ENCODE data around the gene TSSK2. TPM values are rescaled to one million over a fixed set of nuclear protein-coding genes. Genes with fewer than 3 reads are reported as not detected.

The TSSK2 gene
- total and polyA plus RNA-seq, 2 of the 8 experiments (the other 6 are each of a cell fraction or from before 2014, with no cell fraction given), result not detected

DNA sequence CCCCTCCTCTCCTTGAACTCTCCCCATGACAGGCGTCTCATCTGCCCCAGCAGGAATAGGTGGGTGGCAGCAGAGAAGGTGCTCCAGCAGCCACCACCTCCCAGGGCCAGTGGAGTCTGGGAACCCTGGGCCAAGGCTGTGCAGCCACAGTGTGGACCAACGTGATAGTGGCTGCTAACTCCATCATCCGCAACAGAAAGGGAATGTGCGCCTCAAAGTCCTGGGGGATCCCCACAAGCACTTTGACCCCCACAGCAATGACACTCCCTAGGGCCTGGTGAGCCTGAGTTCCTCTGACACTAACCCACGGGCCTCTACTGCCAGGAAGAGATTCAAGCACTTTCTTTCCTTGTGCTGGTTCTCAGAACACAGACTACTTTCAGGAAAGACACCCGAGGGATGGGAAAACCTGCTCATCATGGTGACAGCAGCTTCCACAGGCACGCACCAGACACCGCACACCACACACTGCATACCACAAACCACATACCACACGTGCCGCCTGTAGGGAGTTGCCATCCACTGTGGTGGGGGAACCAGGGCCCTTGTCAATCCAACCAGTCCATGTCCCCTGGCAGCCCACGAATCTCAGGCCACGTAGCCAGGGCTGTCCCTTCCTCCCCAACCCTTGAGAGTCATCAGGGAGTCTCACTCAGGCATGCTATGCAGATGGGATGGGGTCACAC, 50.8 kb downstream of the TSSK2 start:
- Histone ChIP-seq H3K4ac (replicated peaks; ENCODE audit: insufficient read length, low read depth, low read length) (no peak overlapping the region), H3K79me2 (ENCODE audit: control insufficient read depth in 1 of 2, insufficient read depth in 2 of 2, low read length in 2 of 2) (peaks cover 0 to 5% of the 10 kb centered on the region in 2 experiments; a peak in 1 of 4 replicates), H3K56ac (replicated peaks; ENCODE audit: insufficient read length, low read depth, low read length) (no peak overlapping the region), H3K23ac (ENCODE audit: insufficient read length) (no peak overlapping the region), H2BK15ac (ENCODE audit: low read length) (no peak overlapping the region), H4K8ac (ENCODE audit: extremely low read depth, insufficient read depth, low read length) (no peak overlapping the region; the same call in 1 of the 2 replicates), H4K91ac (replicated peaks; ENCODE audit: insufficient read length, low read length) (no peak overlapping the region), H2BK120ac (replicated peaks; ENCODE audit: low read depth, low read length) (no peak overlapping the region), H3K4me1 (replicated peaks in 1 of 4; ENCODE audit: control insufficient read depth in 3 of 4, insufficient read depth in 4 of 4, low read length in 3 of 4) (peaks cover 0 to 9% (median 3%) of the 10 kb centered on the region in 4 experiments; a peak in 4 of 7 replicates), H3K4me3 (ENCODE audit: extremely low read depth in 1 of 4, insufficient read depth in 2 of 4, low read depth in 3 of 4, low read length in 4 of 4) (no peak overlapping the region), H3K23me2 (ENCODE audit: low read depth, low read length) (peaks cover 7% of the 10 kb centered on the region; the same call in 1 of the 2 replicates), H4K5ac (ENCODE audit: insufficient read length, low read depth, low read length) (no peak overlapping the region), H3K79me1 (ENCODE audit: low read depth, low read length) (no peaks in the 10 kb centered on the region), H3K36me3 (ENCODE audit: control insufficient read depth in 2 of 4, insufficient read depth in 4 of 4, low read length in 3 of 4) (peaks cover 0 to 1% (median 0%) of the 10 kb centered on the region in 4 experiments; a peak in 1 of 8 replicates), H3K9ac (replicated peaks in 1 of 4; ENCODE audit: extremely low read depth in 1 of 4, low read depth in 3 of 4, low read length in 3 of 4) (no peak overlapping the region), H3K27ac (ENCODE audit: low read depth, low read length) (no peak overlapping the region), H2BK20ac (ENCODE audit: low read length) (no peak overlapping the region), H3K18ac (ENCODE audit: extremely low read depth, low read length) (no peak overlapping the region), H2AFZ (ENCODE audit: low read length) (no peak overlapping the region), H3K9me3 (ENCODE audit: insufficient read depth in 2 of 2, low read depth in 1 of 2, low read length in 1 of 2) (no peaks in the 10 kb centered on the region), H2BK12ac (ENCODE audit: low read depth, low read length) (no peak overlapping the region), H3K4me2 (ENCODE audit: insufficient read depth in 1 of 2, low read depth in 2 of 2, low read length in 2 of 2) (no peak overlapping the region), H4K20me1 (replicated peaks in 1 of 2; ENCODE audit: control insufficient read depth in 1 of 2, insufficient read depth in 2 of 2, low read length in 2 of 2) (peaks cover 0 to 6% of the 10 kb centered on the region in 2 experiments), H2BK5ac (ENCODE audit: low read depth, low read length) (no peak overlapping the region), H2AK5ac (ENCODE audit: low read depth, low read length) (no peak overlapping the region), H3K14ac (ENCODE audit: insufficient read length) (no peak overlapping the region), H3K27me3 (replicated peaks in 1 of 4; ENCODE audit: control insufficient read depth in 3 of 4, extremely low read depth in 1 of 4, insufficient read depth in 3 of 4, low read length in 3 of 4) (no peaks in the 10 kb centered on the region)
- DNase-seq (ENCODE audit: low read depth in 1 of 2, low spot score in 2 of 2), result no peak
- no peak for FAIRE-seq
- 88% methylated on average over 12 of the region's 12 CpGs; no CpG with 5 or more reads in 1 of the 2 experiments for WGBS, 2 experiments (ENCODE audit: extremely low coverage in 1 of 2, insufficient coverage in 1 of 2, insufficient read length in 1 of 2, insufficient replicate concordance in 2 of 2, low coverage in 1 of 2, low lambda C conversion rate in 2 of 2, missing lambda C conversion rate in 1 of 2)
- ChIA-PET POLR2A (ENCODE audit: partially characterized antibody) (interaction anchor here (3.5 kb wide), 1 partner anchor 8 kb away, joined by 15 read pairs; no protein-coding TSS in a partner anchor), CTCF (ENCODE audit: partially characterized antibody) (interaction anchor here (0.6 to 3.3 kb wide), 5 partner anchors 8 to 292 kb away, joined by 3 to 8 read pairs (median 4); no protein-coding TSS in a partner anchor)
- TF ChIP-seq CBX5 (IDR thresholded peaks at IDR 0.05; ENCODE audit: low read depth, low read length) (no peak), KDM5A (IDR thresholded peaks at IDR 0.05; ENCODE audit: low read length) (no peak), KDM4A (IDR thresholded peaks at IDR 0.05; ENCODE audit: low read depth, low read length, severe bottlenecking) (no peak), RBBP5 (IDR thresholded peaks at IDR 0.05; ENCODE audit: borderline replicate concordance, low read depth, low read length) (no peak), MAX (IDR thresholded peaks at IDR 0.05) (no peak), RNF2 (IDR thresholded peaks at IDR 0.05; ENCODE audit: borderline replicate concordance, low read depth, low read length, missing control alignments, poor library complexity, severe bottlenecking) (no peak), SP2 (IDR thresholded peaks at IDR 0.05; ENCODE audit: low read length) (no peak), HDAC2 (IDR thresholded peaks at IDR 0.05; ENCODE audit: borderline replicate concordance in 1 of 2, low read depth in 2 of 2, low read length in 2 of 2) (no peak), FOSL1 (IDR thresholded peaks at IDR 0.05; ENCODE audit: insufficient read depth, low read depth, low read length) (no peak), SP4 (IDR thresholded peaks at IDR 0.05; ENCODE audit: low read length) (no peak), TAF1 (IDR thresholded peaks at IDR 0.05; ENCODE audit: low read depth, low read length) (no peak)

Measured in H1 (cell line).